OCI-LY1 (cell line): ENCODE measurements around the gene IL12RB1.
"Not testable (repeated sequence)": the region's sequence is repeated elsewhere in the genome, so short reads cannot be mapped to it uniquely, and the experiment has no call there.

Experiments
- H2AFZ ChIP-seq: fragments of 200-600 bp; sonication (generic), shearing (Covaris generic); 2 replicates; pipeline ENCODE4 v1.6.0; 2014; ENCODE audit warnings: antibody characterized with exemption, mild to moderate bottlenecking, low read length
- H3F3A ChIP-seq: fragments of 200-600 bp; sonication (generic), shearing (Covaris generic); 2 replicates; pipeline ENCODE4 v1.6.0; 2014; ENCODE audit warnings: mild to moderate bottlenecking, antibody characterized with exemption, low read length, moderate library complexity; ENCODE audit not compliant: insufficient read depth
- H3K27ac ChIP-seq: fragments of 200-600 bp; sonication (generic); 2 replicates; pipeline ENCODE4 v1.5.1; 2014; ENCODE audit warnings: low read length, mixed run types, mild to moderate bottlenecking, low read depth; ENCODE audit not compliant: poor library complexity, severe bottlenecking
- H3K27me3 ChIP-seq: fragments of 200-600 bp; sonication (generic); 2 replicates; pipeline ENCODE4 v1.6.0; 2014; ENCODE audit warnings: antibody characterized with exemption, mild to moderate bottlenecking, low read length, moderate library complexity; ENCODE audit not compliant: insufficient read depth
- H3K36me3 ChIP-seq: fragments of 200-600 bp; sonication (generic); 2 replicates; pipeline ENCODE4 v1.6.1; 2014; ENCODE audit warnings: mild to moderate bottlenecking, antibody characterized with exemption, low read length, moderate library complexity, mixed read lengths; ENCODE audit not compliant: insufficient read depth
- H3K4me1 ChIP-seq: fragments of 200-600 bp; sonication (generic); 2 replicates; pipeline ENCODE4 v1.5.1; 2014; ENCODE audit warnings: mild to moderate bottlenecking, low read length, moderate library complexity; ENCODE audit not compliant: insufficient read depth, severe bottlenecking
- H3K4me2 ChIP-seq: fragments of 200-600 bp; sonication (generic), shearing (Covaris generic); 2 replicates; pipeline ENCODE4 v1.6.1; 2014; ENCODE audit warnings: low read length
- H3K4me3 ChIP-seq: fragments of 200-600 bp; sonication (generic); 2 replicates; pipeline ENCODE4 v1.5.1; 2014; ENCODE audit warnings: low read length, low read depth, mild to moderate bottlenecking, mixed read lengths; ENCODE audit not compliant: poor library complexity, severe bottlenecking
- H3K79me2 ChIP-seq: fragments of 200-600 bp; shearing (Covaris generic); 2 replicates; pipeline ENCODE4 v1.6.1; 2016; ENCODE audit warnings: mixed run types, low read length, mixed read lengths; ENCODE audit not compliant: insufficient read depth
- H3K9ac ChIP-seq: fragments of 200-600 bp; sonication (generic), shearing (Covaris generic); 2 replicates; pipeline ENCODE4 v1.6.1; 2014; ENCODE audit warnings: mild to moderate bottlenecking, low read length, mixed read lengths
- H3K9me2 ChIP-seq: fragments of 200-600 bp; sonication (generic), shearing (Covaris generic); 2 replicates; pipeline ENCODE4 v1.6.1; 2014; ENCODE audit warnings: low read depth, mild to moderate bottlenecking, low read length, mixed read lengths
- H3K9me3 ChIP-seq: fragments of 200-600 bp; shearing (Covaris generic); 2 replicates; pipeline ENCODE4 v1.6.1; 2014; ENCODE audit warnings: low read length, mixed read lengths
- H4K20me1 ChIP-seq: fragments of 200-600 bp; sonication (generic), shearing (Covaris generic); 2 replicates; pipeline ENCODE4 v1.6.0; 2016; ENCODE audit warnings: mild to moderate bottlenecking, low read length; ENCODE audit not compliant: insufficient read depth
- CTCF ChIP-seq: fragments of 200-600 bp; sonication (generic), shearing (Covaris generic); IDR thresholded peaks from 2 replicates; pipeline ENCODE4 v1.5.1; 2017; ENCODE audit warnings: mild to moderate bottlenecking, antibody characterized with exemption, low read length, moderate library complexity, mixed read lengths
- EZH2 ChIP-seq: fragments of 200-600 bp; sonication (generic), shearing (Covaris generic); IDR thresholded peaks from 2 replicates; pipeline ENCODE4 v1.8.0; 2017; ENCODE audit warnings: borderline replicate concordance, mixed run types, mild to moderate bottlenecking, antibody characterized with exemption, low read length, moderate library complexity, mixed read lengths

IL12RB1 gene

GRCh38 chr19:18041054-18041453 lies 45.7 kb downstream of the IL12RB1 start:
- H2AFZ ChIP-seq, result no peak overlapping the region
- peaks cover 27% of the 10 kb centered on the region for H3K4me1 ChIP-seq
- H3K4me2 ChIP-seq, result no peak overlapping the region
- no peak overlapping the region for H3K9ac ChIP-seq
- no peaks in the 10 kb centered on the region for H4K20me1 ChIP-seq
- peaks cover 10% of the 10 kb centered on the region; the same call in 1 of the 2 replicates for H3F3A ChIP-seq
- H3K79me2 ChIP-seq, result no peaks in the 10 kb centered on the region
- H3K4me3 ChIP-seq, result no peak overlapping the region
- peak overlapping the region; percentile 30 for H3K27ac ChIP-seq
- H3K9me3 ChIP-seq, result 0 out of 2 replicates have a peak, but pooled peaks cover 4% of the 10 kb centered on the region
- H3K27me3 ChIP-seq, result no peaks in the 10 kb centered on the region
- H3K9me2 ChIP-seq, result no peaks in the 10 kb centered on the region
- no peaks in the 10 kb centered on the region for H3K36me3 ChIP-seq
- TF ChIP-seq CTCF, result no peak
- no peak for TF ChIP-seq EZH2

- H4K20me1 ChIP-seq, H3K27me3 ChIP-seq, H3K9me2 ChIP-seq, H3F3A ChIP-seq, H3K9me3 ChIP-seq, H3K79me2 ChIP-seq, H3K27ac ChIP-seq, H3K9ac ChIP-seq, H2AFZ ChIP-seq, H3K4me3 ChIP-seq, H3K36me3 ChIP-seq, H3K4me2 ChIP-seq: not testable (repeated sequence)
- peaks cover 38% of the 10 kb centered on the region for H3K4me1 ChIP-seq
These were observed 54.6 kb downstream of the IL12RB1 start for GRCh38 chr19:18032102-18032501.

- not testable (repeated sequence) for H3K9me3 ChIP-seq, H3K9ac ChIP-seq, H3K9me2 ChIP-seq, H3K4me3 ChIP-seq, H3K79me2 ChIP-seq, H3K36me3 ChIP-seq, H3F3A ChIP-seq, H2AFZ ChIP-seq, H3K27me3 ChIP-seq, H4K20me1 ChIP-seq
- H3K27ac ChIP-seq, result peak overlapping the region; percentile 62
- 0 out of 2 replicates have a peak overlapping the region, but pooled peaks have one; percentile 10 for H3K4me2 ChIP-seq
- H3K4me1 ChIP-seq, result peaks cover 34% of the 10 kb centered on the region
These were observed 55.3 kb downstream of the IL12RB1 start for GRCh38 chr19:18031401-18031800.

- Histone ChIP-seq H3K9me2 (no peaks in the 10 kb centered on the region), H3K4me3 (no peak overlapping the region), H3K4me1 (peaks cover 25% of the 10 kb centered on the region), H3F3A (no peaks in the 10 kb centered on the region; the same call in 1 of the 2 replicates), H3K27ac (peak overlapping the region; percentile 39), H3K4me2 (no peak overlapping the region; the same call in 1 of the 2 replicates), H3K27me3 (no peaks in the 10 kb centered on the region), H3K36me3 (no peaks in the 10 kb centered on the region), H3K9ac (no peak overlapping the region; the same call in 1 of the 2 replicates), H4K20me1 (no peaks in the 10 kb centered on the region), H3K79me2 (no peaks in the 10 kb centered on the region), H2AFZ (no peak overlapping the region), H3K9me3 (no peaks in the 10 kb centered on the region)
- no peak for TF ChIP-seq CTCF
- TF ChIP-seq EZH2, result no peak
These were observed 57.0 kb downstream of the IL12RB1 start for GRCh38 chr19:18029617-18030338.
